Testis (tissue), 3 donors: ENCODE data around the gene ITPR2. TPM values are rescaled to one million over a fixed set of nuclear protein-coding genes. Genes with fewer than 3 reads are reported as not detected.

Experiments used
- DNase-seq: peaks from one replicate; pipeline ENCODE4 v3.0.0-alpha.2; 2019
- H3K27ac ChIP-seq, 2 donors: fragments of 200-600 bp; sonication (generic); one replicate each; pipeline ENCODE4 v1.5.1; 2019
- H3K27me3 ChIP-seq: fragments of 200-600 bp; sonication (generic); one replicate; pipeline ENCODE4 v1.5.1; 2019
- H3K36me3 ChIP-seq: fragments of 200-600 bp; sonication (generic); one replicate; pipeline ENCODE4 v1.5.1; 2017; ENCODE audit warnings: low read depth; ENCODE audit errors: missing control alignments
- H3K4me1 ChIP-seq: fragments of 200-600 bp; sonication (generic); one replicate; pipeline ENCODE4 v1.5.1; 2019
- H3K4me3 ChIP-seq, 2 donors: fragments of 200-600 bp; sonication (generic); one replicate each; pipeline ENCODE4 v1.5.1; 2017 to 2019
- H3K9me3 ChIP-seq: fragments of 200-600 bp; sonication (generic); one replicate; pipeline ENCODE4 v1.5.1; 2017
- CTCF ChIP-seq, 3 experiments: fragments of 450-650 bp in 2 of 3; fragments of 200-600 bp in 1 of 3; sonication (generic) in 1 of 3; IDR thresholded peaks; one replicate each; pipeline ENCODE4 v1.5.1; 2016 to 2019; ENCODE audit warnings: antibody characterized with exemption in 3 of 3, mild to moderate bottlenecking in 2 of 3, moderate library complexity in 1 of 3
- POLR2A ChIP-seq: fragments of 450-650 bp; IDR thresholded peaks from one replicate; pipeline ENCODE4 v1.6.1; 2017; ENCODE audit warnings: antibody characterized with exemption, mild to moderate bottlenecking, moderate library complexity
- WGBS, 2 donors: methylation state at CpG; one replicate each; pipeline ENCODE4 v1.1.5; 2018; 5-methylcytosine and 5-hydroxymethylcytosine counted together
- intact Hi-C: fragments of 100-400 bp; cut with DNase I; formaldehyde crosslinking; loops from one replicate; pipeline ENCODE4 v1.15.1; 2023; ENCODE audit warnings: low total_unique reads
- polyA plus RNA-seq: library from polyadenylated mRNA; stranded (reverse); fragments of 350-450 nt; fragmentation: Illumina TruSeq; extraction: RNeasy Lipid Tissue Mini Kit (QIAGEN cat#74804); gene quantifications from one replicate; pipeline ENCODE4 v1.2.3, GENCODE V29; 2014; ENCODE audit warnings: low read depth, low replicate concordance; ENCODE audit not compliant: insufficient read depth
- total RNA-seq, 2 donors: library from RNA; depleted of rRNA; stranded (reverse); fragments of >200 nt; gene quantifications; one replicate each; pipeline ENCODE4 v1.2.3, GENCODE V29; 2016

The ITPR2 gene
- total and polyA plus RNA-seq, 3 donors from 2014 or later: 4.9 to 60.6 (median 56.9) TPM

GRCh38 chr12:26799741-26800140 is 33.3 kb downstream of the ITPR2 start:
- TF ChIP-seq POLR2A: no peak
- no peak for TF ChIP-seq CTCF (IDR thresholded peaks at IDR 0.05)
- no peak for DNase-seq
- H3K36me3 ChIP-seq: no peaks in the 10 kb centered on the region
- intact Hi-C loops: no loop called here
- no peak overlapping the region for H3K4me3 ChIP-seq
- H3K4me1 ChIP-seq: no peaks in the 10 kb centered on the region
- no peak overlapping the region for H3K27ac ChIP-seq
- H3K9me3 ChIP-seq: no peaks in the 10 kb centered on the region
- no peaks in the 10 kb centered on the region for H3K27me3 ChIP-seq

GRCh38 chr12:26798640-26799039 is 34.4 kb downstream of the ITPR2 start:
- no peak overlapping the region for H3K4me3 ChIP-seq
- TF ChIP-seq CTCF (IDR thresholded peaks at IDR 0.05): no peak
- no peak for TF ChIP-seq POLR2A
- no peaks in the 10 kb centered on the region for H3K36me3 ChIP-seq
- no peak for DNase-seq
- no peaks in the 10 kb centered on the region for H3K27me3 ChIP-seq
- H3K27ac ChIP-seq: no peak overlapping the region
- no peaks in the 10 kb centered on the region for H3K4me1 ChIP-seq
- H3K9me3 ChIP-seq: no peaks in the 10 kb centered on the region
- intact Hi-C loops: no loop called here

GRCh38 chr12:26798023-26798422 is 35.0 kb downstream of the ITPR2 start:
- Histone ChIP-seq H3K4me3 (no peak overlapping the region), H3K27ac (no peak overlapping the region), H3K27me3 (no peaks in the 10 kb centered on the region), H3K36me3 (no peaks in the 10 kb centered on the region), H3K9me3 (no peaks in the 10 kb centered on the region), H3K4me1 (no peaks in the 10 kb centered on the region)
- 43 to 55% methylated on average over 6 of the region's 6 CpGs for WGBS, 2 donors
- TF ChIP-seq CTCF (IDR thresholded peaks at IDR 0.05): no peak
- TF ChIP-seq POLR2A: no peak
- intact Hi-C loops: no loop called here
- DNase-seq: no peak

- Histone ChIP-seq H3K4me1 (peaks cover 7% of the 10 kb centered on the region), H3K9me3 (no peaks in the 10 kb centered on the region), H3K4me3 (no peak overlapping the region), H3K36me3 (no peaks in the 10 kb centered on the region), H3K27me3 (no peaks in the 10 kb centered on the region), H3K27ac (no peak overlapping the region)
- intact Hi-C loops: no loop called here
- DNase-seq: no peak
- TF ChIP-seq POLR2A (no peak), CTCF (IDR thresholded peaks at IDR 0.05) (no peak)
- WGBS, 2 donors: 95 to 96% methylated on average over 3 of the region's 3 CpGs
These were observed 37.1 kb downstream of the ITPR2 start for GRCh38 chr12:26795910-26796309.

DNA sequence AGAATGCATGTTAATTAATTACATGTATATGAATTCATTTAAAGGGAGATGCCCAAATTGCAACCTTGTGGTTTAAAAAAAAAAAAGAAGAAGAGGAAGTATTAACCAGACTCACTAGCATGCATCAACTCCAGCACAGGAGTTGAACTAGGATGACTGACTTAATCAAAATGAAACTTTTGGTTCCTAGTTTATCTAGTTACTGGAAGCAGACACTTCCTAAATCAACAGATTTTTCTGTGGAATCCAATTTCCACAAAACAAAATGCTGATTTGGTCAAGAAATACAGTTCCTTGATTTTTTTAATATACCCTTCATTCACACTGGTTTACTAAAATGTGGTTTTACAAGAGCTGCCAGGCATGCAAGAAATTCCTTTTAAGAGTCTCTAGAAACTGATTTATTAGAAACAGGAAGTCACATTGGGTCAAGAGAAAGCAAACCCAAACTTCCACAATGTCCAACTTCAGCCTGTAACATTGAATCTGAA is 41.6 kb downstream of the ITPR2 start:
- TF ChIP-seq POLR2A (no peak), CTCF (IDR thresholded peaks at IDR 0.05) (no peak)
- no peak for DNase-seq
- Histone ChIP-seq H3K9me3 (no peaks in the 10 kb centered on the region), H3K36me3 (no peaks in the 10 kb centered on the region), H3K4me1 (peaks cover 24% of the 10 kb centered on the region), H3K4me3 (no peak overlapping the region), H3K27me3 (no peaks in the 10 kb centered on the region), H3K27ac (no peak overlapping the region)
- intact Hi-C loops: no loop called here
